Endodermal cell (in vitro differentiated cells): ENCODE results near the gene KAZN. TPM values are rescaled to one million over a fixed set of nuclear protein-coding genes. Genes with fewer than 3 reads are reported as not detected.
A peak's percentile ranks its signal among the peaks of the same experiment; 100 is the strongest.

Experiments used
- DNase-seq: peaks from one replicate; pipeline ENCODE4 v3.0.0-alpha.2; 2017
- H3K27ac ChIP-seq: 2 replicates; pipeline ENCODE4 v1.5.1; 2013; ENCODE audit warnings: mild to moderate bottlenecking, low read depth, low read length, moderate library complexity
- H3K27me3 ChIP-seq: 2 replicates; pipeline ENCODE4 v1.6.1; 2013; ENCODE audit warnings: mild to moderate bottlenecking, low read length, moderate library complexity; ENCODE audit not compliant: insufficient read depth, control insufficient read depth, poor library complexity, severe bottlenecking
- H3K36me3 ChIP-seq: 2 replicates; pipeline ENCODE4 v1.7.0; 2013; ENCODE audit warnings: mild to moderate bottlenecking, low read length, moderate library complexity; ENCODE audit not compliant: control insufficient read depth, insufficient read depth
- H3K4me1 ChIP-seq: one replicate; pipeline ENCODE4 v1.7.0; 2013; ENCODE audit warnings: low read length; ENCODE audit not compliant: control insufficient read depth, insufficient read depth
- H3K4me3 ChIP-seq: 2 replicates; pipeline ENCODE4 v1.5.1; 2013; ENCODE audit warnings: mild to moderate bottlenecking, low read length, moderate library complexity
- H3K9ac ChIP-seq: 2 replicates; pipeline ENCODE4 v1.6.1; 2013; ENCODE audit warnings: mild to moderate bottlenecking, low read length, moderate library complexity; ENCODE audit not compliant: poor library complexity, severe bottlenecking; ENCODE audit errors: extremely low read depth
- H3K9me3 ChIP-seq: 2 replicates; pipeline ENCODE4 v1.6.1; 2013; ENCODE audit warnings: mild to moderate bottlenecking, low read length, moderate library complexity; ENCODE audit not compliant: control insufficient read depth
- H3K27ac Mint-ChIP-seq: 2 replicates; pipeline ENCODE4 v1.8.0; 2020; ENCODE audit warnings: mixed read lengths
- H3K27me3 Mint-ChIP-seq: 2 replicates; pipeline ENCODE4 v1.8.0; 2021; ENCODE audit warnings: mild to moderate bottlenecking, mixed read lengths; ENCODE audit not compliant: insufficient read depth
- H3K36me3 Mint-ChIP-seq: 2 replicates; pipeline ENCODE4 v1.8.0; 2020; ENCODE audit warnings: low read depth, mixed read lengths
- H3K4me1 Mint-ChIP-seq: 2 replicates; pipeline ENCODE4 v1.8.0; 2020; ENCODE audit warnings: mixed read lengths
- H3K4me3 Mint-ChIP-seq: 2 replicates; pipeline ENCODE4 v1.8.0; 2020; ENCODE audit warnings: mild to moderate bottlenecking, moderate library complexity, mixed read lengths
- H3K9me3 Mint-ChIP-seq: 2 replicates; pipeline ENCODE4 v1.8.0; 2020; ENCODE audit warnings: mild to moderate bottlenecking, mixed read lengths
- WGBS, 2 experiments: methylation state at CpG; one replicate each; pipeline versions ENCODE4 v1.1.5 to v1.1.7; 2013; ENCODE audit warnings: missing lambda C conversion rate in 2 of 2, mixed read lengths in 1 of 2; ENCODE audit not compliant: insufficient coverage in 1 of 2, insufficient read length in 1 of 2; 5-methylcytosine and 5-hydroxymethylcytosine counted together
- total RNA-seq, 2 donors: library from RNA; stranded (reverse); fragmentation: NEBNext Ultra II Directional in 1 of 2; extraction: Animal tissue kit (Norgen Biotek cat#: 25700) in 1 of 2; gene quantifications; 2 replicates in 1 of 2; 3 replicates in 1 of 2; pipeline ENCODE4 v1.2.1, GENCODE V29; 2021
- TF ChIP-seq, protein P1 (sequence below): fragments of 200-600 bp; sonication (generic); conservative IDR thresholded peaks from 2 replicates; pipeline ENCODE4 v1.5.0; 2021; ENCODE audit warnings: antibody characterized with exemption, mild to moderate bottlenecking

Gene KAZN
- total RNA-seq, 2 donors from 2014 or later, result 12.4 to 13.9 TPM

DNA sequence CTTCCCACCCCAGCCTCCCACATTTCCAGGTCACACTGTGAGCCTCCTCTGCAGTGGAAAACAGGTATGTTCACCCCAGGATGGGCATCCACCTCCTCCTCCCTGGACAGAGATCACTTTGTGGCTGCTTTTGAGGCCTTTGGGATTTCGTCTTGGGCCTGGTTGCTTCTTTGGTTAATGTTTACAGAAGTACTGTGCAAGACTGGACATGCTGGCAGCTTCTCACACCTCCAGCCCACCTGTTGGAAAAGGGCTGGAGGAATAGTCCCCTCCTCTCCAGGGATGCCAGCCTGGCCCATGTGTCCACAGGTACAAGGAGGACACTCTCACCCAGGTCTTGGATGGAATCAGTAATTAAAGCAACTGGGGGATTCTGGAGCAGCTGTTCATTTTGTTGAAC is 56.1 kb downstream of the KAZN start:
- TF ChIP-seq, protein P1, sequence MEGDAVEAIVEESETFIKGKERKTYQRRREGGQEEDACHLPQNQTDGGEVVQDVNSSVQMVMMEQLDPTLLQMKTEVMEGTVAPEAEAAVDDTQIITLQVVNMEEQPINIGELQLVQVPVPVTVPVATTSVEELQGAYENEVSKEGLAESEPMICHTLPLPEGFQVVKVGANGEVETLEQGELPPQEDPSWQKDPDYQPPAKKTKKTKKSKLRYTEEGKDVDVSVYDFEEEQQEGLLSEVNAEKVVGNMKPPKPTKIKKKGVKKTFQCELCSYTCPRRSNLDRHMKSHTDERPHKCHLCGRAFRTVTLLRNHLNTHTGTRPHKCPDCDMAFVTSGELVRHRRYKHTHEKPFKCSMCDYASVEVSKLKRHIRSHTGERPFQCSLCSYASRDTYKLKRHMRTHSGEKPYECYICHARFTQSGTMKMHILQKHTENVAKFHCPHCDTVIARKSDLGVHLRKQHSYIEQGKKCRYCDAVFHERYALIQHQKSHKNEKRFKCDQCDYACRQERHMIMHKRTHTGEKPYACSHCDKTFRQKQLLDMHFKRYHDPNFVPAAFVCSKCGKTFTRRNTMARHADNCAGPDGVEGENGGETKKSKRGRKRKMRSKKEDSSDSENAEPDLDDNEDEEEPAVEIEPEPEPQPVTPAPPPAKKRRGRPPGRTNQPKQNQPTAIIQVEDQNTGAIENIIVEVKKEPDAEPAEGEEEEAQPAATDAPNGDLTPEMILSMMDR, result no peak
- H3K9me3 Mint-ChIP-seq, result no peaks in the 10 kb centered on the region

DNA sequence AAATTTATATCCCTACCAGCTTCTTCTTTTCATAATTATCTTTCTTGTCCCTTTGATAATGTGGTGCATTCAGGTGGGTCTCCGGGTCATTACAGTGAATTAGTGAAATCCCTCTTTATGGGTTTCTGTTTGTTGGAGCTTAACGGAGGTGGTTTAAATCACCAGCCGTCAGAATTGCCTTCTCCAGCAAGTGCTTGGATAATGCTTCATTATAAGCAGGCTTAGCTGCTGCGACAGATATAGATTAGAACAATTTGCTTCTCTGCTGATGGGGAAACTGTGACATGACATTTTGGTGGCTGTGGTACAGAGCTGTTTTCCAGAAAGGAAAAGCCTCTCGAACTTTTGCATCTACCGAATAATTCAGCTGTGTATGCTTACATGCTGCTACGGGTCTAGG is 56.9 kb downstream of the KAZN start:
- Mint-ChIP-seq H3K36me3 (no peaks in the 10 kb centered on the region), H3K9me3 (no peaks in the 10 kb centered on the region), H3K27me3 (no peaks in the 10 kb centered on the region), H3K4me3 (no peak overlapping the region), H3K4me1 (peaks cover 52% of the 10 kb centered on the region), H3K27ac (peak overlapping the region; percentile 1)
- no peaks in the 10 kb centered on the region for H3K36me3 ChIP-seq
- H3K27ac ChIP-seq, result no peak overlapping the region
- H3K9ac ChIP-seq, result no peak overlapping the region
- no peaks in the 10 kb centered on the region for H3K27me3 ChIP-seq
- H3K4me3 ChIP-seq, result no peak overlapping the region
- TF ChIP-seq, protein P1, result no peak
- H3K4me1 ChIP-seq, result peaks cover 29% of the 10 kb centered on the region
- no peaks in the 10 kb centered on the region for H3K9me3 ChIP-seq
- 95 to 98% methylated on average over 7 of the region's 7 CpGs for WGBS, 2 experiments
- DNase-seq, result no peak

More for the DNA sequence above, 56.1 kb downstream of the KAZN start:
- H3K4me1 Mint-ChIP-seq, result peaks cover 46% of the 10 kb centered on the region
- Histone ChIP-seq H3K36me3 (no peaks in the 10 kb centered on the region), H3K9ac (no peak overlapping the region), H3K27ac (no peak overlapping the region), H3K9me3 (no peaks in the 10 kb centered on the region), H3K27me3 (no peaks in the 10 kb centered on the region), H3K4me1 (peaks cover 22% of the 10 kb centered on the region), H3K4me3 (no peak overlapping the region)
- no peak overlapping the region for H3K4me3 Mint-ChIP-seq
- 83 to 85% methylated on average over 1 of the region's 1 CpG for WGBS, 2 experiments
- H3K27me3 Mint-ChIP-seq, result no peaks in the 10 kb centered on the region
- DNase-seq, result no peak
- no peaks in the 10 kb centered on the region for H3K36me3 Mint-ChIP-seq
- H3K27ac Mint-ChIP-seq, result no peak overlapping the region

DNA sequence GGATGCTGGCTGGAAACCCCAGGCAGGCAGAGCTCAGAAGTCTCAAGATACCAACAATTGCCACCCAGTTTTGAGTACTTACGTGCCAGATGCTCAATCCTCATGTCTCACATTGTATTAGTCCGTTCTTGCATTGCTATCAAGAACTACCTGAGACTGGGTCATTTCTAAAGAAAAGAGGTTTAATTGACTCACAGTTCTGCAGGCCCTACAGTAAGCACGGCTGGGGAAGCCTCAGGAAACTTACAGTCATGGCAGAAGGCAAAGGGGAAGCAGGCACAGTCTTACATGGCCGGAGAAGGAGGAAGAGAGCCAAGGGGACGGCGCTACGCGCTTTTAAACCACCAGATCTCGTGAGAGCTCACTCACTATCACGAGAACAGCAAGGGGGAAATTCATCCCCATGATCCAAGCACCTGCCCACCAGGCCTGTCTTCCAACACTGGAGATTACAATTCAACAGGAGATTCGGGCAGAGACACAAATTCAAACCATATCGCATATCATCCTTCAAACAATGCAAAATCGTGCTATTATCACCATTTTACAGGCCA is 58.0 kb downstream of the KAZN start:
- Histone ChIP-seq H3K36me3 (no peaks in the 10 kb centered on the region), H3K27ac (no peak overlapping the region), H3K27me3 (no peaks in the 10 kb centered on the region), H3K9ac (no peak overlapping the region), H3K9me3 (no peaks in the 10 kb centered on the region), H3K4me1 (peaks cover 26% of the 10 kb centered on the region), H3K4me3 (no peak overlapping the region)
- DNase-seq, result no peak
- no peaks in the 10 kb centered on the region for H3K9me3 Mint-ChIP-seq
- H3K27me3 Mint-ChIP-seq, result no peaks in the 10 kb centered on the region
- peaks cover 46% of the 10 kb centered on the region for H3K4me1 Mint-ChIP-seq
- WGBS, 2 experiments, result 86 to 88% methylated on average over 9 to 13 of the region's 13 CpGs
- H3K4me3 Mint-ChIP-seq, result no peak overlapping the region
- TF ChIP-seq, protein P1, result no peak
- H3K27ac Mint-ChIP-seq, result no peak overlapping the region
- H3K36me3 Mint-ChIP-seq, result no peaks in the 10 kb centered on the region
